MM.1S (cell line): ENCODE data around the gene WDR82.

Source experiments
- EZH2 ChIP-seq: fragments of 300-600 bp; sonication (generic); optimal IDR thresholded peaks from 2 replicates; pipeline ENCODE3; 2017; ENCODE audit warnings: low read depth, mild to moderate bottlenecking, antibody characterized with exemption, low read length, mixed read lengths
- EZH2phosphoT487 ChIP-seq: fragments of 300-600 bp; sonication (generic); IDR thresholded peaks from 2 replicates; pipeline ENCODE4 v1.6.1; 2018; ENCODE audit warnings: antibody characterized with exemption, low read length
- TF ChIP-seq, protein P1 (sequence below): fragments of 300-600 bp; sonication (generic); IDR thresholded peaks from 2 replicates; pipeline ENCODE4 v1.5.1; 2016; ENCODE audit warnings: antibody characterized with exemption, low read length, mixed read lengths

DNA sequence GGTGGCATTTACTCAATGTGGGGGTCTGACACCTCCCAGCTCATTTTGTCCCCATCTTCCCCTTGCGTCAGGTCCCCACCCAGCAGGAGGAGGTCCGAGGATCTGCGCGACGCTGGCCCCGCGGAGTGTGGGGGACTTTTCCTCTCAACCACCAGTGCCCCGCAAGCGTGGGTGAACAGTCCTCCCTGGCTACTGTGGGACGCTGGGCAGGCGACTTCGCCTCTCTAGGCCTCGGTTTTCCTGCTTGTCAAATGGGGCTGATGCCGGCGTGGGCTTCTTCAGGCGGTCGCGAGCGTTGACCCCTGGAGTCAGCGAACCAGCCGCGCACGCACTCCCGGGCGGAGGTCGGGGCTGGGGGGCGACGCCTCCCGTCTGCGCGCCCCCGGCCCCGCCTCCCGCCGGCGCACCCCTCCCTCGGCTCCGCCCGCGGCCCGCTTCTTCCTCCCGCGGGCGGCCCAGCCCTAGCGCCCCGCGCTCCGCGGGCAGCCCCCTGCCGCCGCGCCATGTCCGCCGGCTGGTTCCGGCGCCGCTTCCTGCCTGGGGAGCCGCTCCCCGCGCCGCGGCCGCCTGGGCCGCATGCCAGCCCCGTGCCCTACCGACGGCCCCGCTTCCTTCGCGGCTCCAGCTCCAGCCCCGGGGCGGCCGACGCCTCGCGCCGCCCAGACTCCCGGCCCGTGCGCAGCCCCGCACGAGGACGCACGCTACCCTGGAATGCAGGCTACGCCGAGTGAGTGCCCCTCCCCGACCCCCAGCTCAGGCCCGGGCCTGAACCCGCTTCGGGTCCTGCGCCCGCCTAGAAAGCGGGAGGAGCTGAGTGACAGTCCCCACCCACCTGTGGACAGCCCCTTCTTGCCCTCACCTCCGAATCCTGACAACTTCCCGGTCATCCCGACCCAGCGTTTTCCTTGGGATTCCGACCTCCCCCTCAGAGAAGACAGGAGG is 32.9 kb downstream of the WDR82 start, which contains the start of gene PPM1M:
- TF ChIP-seq EZH2 (no peak), EZH2phosphoT487 (no peak)
- TF ChIP-seq, protein P1, sequence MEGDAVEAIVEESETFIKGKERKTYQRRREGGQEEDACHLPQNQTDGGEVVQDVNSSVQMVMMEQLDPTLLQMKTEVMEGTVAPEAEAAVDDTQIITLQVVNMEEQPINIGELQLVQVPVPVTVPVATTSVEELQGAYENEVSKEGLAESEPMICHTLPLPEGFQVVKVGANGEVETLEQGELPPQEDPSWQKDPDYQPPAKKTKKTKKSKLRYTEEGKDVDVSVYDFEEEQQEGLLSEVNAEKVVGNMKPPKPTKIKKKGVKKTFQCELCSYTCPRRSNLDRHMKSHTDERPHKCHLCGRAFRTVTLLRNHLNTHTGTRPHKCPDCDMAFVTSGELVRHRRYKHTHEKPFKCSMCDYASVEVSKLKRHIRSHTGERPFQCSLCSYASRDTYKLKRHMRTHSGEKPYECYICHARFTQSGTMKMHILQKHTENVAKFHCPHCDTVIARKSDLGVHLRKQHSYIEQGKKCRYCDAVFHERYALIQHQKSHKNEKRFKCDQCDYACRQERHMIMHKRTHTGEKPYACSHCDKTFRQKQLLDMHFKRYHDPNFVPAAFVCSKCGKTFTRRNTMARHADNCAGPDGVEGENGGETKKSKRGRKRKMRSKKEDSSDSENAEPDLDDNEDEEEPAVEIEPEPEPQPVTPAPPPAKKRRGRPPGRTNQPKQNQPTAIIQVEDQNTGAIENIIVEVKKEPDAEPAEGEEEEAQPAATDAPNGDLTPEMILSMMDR: no peak
